GM18517 (cell line): ENCODE results near the gene GLYATL3.
A peak's percentile ranks its signal among the peaks of the same experiment; 100 is the strongest.

ENCODE experiments used
- ATAC-seq: cut with Tn5 transposase; IDR thresholded peaks from one replicate; pipeline ENCODE4 v1.9.1; 2021; ENCODE audit warnings: mild to moderate bottlenecking, moderate library complexity; ENCODE audit not compliant: unreplicated experiment

Gene GLYATL3

DNA sequence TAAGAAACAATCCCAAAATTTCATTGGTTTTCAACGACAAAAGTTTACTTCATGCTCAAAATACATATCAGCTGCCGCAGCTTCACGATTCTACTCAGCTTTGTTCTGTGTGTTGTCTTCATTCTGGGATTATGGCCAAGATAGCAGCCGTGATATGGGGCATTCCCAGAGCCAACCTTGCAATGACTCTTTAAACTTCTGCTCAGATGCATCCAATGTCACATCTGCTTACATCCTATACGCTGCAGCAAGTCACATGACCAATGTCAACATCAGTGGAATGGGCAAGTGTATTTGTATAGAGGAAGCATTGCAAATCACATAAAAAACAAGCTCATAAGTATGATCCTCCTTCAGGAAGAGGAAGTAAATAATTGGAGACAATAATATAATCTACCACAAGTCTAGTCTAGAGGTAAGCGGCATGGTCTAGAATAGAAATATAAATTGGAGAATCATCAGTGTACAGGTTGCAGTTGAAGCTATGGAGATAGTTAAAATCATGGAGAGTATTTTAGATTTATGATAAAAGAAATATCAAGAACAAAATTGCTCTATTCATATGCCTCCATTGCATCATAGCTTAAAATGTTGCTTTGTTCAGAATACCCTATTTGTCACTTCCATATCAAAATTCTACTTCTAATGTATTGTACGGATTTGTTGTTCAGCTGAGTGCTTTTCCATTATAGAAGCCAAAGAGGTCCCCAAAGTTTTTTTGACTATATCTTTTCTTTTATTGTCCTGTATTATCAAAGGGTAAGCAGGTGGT is 43.5 kb downstream of the GLYATL3 start:
- no peak for ATAC-seq

DNA sequence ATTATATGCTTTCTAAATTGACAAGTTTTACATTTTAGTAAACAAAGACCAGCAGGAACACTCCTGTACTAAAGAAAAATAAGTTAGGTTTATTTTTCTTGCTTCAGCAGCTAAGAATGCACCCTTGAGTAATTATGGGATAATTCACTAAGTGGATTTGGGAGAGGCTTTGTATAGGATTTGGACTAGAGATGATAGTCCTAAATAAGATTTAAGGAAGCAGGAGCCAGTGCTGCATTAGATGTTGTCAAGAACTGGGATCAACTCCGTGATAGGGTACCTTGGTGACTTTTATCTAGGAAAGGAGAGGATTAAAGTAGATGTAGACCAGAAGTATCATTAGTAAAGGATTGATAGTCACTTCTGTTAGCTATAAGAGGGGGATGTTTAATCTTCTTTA is 46.6 kb downstream of the GLYATL3 start:
- no peak for ATAC-seq

DNA sequence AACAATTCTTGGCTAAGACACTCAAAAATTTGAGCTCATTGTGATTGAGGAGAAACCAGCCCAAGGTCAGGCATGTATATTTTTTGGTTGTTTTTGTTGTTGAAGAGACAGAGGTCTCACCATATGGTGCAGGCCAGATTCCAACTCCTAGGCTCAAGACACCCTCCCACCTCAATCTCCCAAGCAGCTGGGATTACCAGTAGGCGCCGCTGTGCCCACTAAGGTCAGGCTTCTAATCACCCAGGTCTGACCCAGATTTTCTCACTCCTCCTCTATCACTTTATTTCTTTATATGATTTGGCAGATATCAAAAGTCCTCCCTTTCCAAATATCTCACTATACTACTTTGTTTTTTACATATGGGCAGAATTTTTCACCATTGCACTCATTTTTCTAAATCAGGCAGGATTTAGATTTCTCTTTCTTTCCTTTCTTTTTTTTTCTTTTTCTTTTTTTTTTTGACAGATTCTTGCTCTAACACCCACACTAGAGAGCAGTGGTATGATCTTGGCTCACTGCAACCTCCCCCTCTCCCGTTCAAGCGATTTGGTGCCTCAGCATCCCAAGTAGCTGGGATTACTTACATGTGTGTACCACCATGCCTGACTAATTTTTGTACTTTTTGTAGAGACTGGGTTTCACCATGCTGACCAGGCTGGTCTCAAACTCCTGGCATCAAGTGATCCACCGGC is 49.0 kb downstream of the GLYATL3 start:
- no peak for ATAC-seq

DNA sequence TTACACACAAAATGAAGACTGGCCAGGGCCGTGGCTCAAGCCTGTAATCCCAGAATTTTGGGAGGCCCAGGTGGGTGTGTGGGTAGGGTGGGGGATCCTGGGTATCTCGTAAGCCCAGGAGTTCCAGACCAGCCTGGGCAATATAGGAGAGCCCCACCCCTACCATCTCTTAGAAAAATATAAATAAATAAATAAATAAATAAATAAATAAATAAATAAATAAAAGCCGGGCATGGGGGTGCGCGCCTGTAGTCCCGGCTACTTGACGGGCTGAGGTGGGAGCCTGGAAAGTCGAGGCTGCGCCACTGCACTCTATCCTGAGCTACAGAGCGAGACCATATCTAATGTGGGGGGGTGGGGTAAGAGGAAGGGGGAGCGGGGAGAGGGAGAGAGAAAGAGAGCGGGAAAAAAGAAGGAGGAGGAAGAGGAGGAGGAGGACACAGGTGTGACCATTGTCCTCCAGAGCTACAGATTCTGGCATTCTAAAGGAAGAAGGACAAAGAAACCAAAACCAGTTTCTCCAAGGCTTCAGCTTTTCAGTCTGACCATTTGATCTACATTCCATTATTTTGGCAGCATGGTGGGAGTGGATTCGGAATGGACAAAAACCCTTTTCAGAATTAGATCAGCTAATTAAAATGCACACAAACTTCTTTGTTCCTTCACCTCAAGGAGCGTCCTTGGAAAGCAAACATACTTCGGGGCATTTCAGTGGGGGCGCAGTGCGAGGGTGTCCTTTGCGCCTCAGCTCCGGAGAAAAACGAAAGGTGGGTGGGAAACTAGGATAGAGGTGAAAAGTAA is 50.2 kb downstream of the GLYATL3 start:
- no peak for ATAC-seq

- ATAC-seq, result peak; percentile 73
These were observed 50.9 kb downstream of the GLYATL3 start, which contains the start of gene C6orf141 for GRCh38 chr6:49550492-49551077. C6orf141 (plus strand) TSS chr6:49550668; CDS start chr6:49550793, 125 bp downstream.

DNA sequence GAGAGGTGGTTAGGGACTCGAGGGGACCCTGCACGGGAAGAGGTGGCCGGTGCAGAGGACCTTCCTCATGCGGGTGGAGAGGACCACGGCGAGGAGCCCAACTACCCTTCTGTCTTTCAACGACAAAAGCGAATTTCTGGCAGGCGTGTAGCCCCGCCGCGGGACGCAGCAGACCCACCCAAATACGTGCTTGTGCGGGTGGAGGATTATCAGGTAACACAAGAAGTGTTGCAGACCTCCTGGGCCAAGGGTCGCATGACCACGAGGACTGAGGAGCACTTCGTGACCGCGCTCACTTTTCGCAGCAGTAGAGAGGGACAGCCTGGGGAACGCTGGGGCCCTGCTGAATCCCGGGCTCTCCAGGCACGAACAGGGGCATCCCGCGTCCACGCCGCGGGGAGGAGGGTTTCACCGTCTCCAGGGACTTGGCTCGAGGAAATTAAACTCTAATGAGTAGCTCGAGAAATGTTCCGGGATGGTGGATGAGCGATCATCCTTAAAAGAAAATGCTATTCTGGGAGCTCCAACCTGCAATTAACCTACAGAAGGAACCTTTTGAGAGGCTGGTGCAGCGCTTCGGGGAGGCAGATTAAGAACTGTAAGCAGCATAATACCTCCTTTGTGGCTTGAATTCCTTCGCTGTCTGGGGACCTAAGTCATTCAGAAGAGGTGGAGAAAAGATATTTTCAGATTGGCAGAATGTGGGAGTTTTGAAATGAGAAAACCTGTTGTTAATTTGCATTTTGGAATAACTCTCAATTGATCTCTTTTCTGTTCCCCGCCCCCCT is 51.5 kb downstream of the GLYATL3 start:
- ATAC-seq, result peak; percentile 49

DNA sequence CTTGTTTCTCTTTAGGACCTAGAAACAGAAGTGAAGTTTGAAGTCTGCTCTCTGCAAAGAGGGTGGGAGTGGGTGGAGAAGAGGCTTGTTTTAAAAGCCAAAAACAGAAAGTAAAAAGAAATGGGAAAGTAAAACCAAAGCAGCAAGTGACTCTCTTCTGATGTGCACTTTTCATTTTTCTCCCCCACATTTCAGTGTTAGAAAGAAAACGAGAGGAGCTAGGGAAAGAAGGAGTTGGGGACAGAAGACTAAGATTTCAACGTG is 52.1 kb downstream of the GLYATL3 start:
- ATAC-seq, result peak; percentile 53

GRCh38 chr6:49552596-49552995 is 52.9 kb downstream of the GLYATL3 start:
- no peak for ATAC-seq

GRCh38 chr6:49553384-49553783 is 53.7 kb downstream of the GLYATL3 start:
- no peak for ATAC-seq

DNA sequence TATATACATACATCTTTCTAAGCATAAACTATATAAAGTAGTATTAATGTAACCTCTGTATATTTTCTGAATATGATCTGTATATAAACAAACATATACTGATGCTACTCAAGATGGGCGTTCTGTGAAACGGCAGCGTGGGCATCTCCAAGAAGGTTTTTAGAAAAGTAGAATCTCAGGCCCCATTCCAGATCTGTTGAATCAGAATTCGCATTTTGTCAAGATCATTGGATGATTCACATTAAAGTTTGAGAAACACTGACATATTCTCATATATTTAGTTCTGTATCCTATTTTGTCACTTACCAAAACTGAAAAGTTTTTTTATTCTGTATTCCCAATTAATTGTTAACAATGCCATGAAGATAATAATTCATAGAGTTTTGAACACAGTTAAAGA is 56.2 kb downstream of the GLYATL3 start:
- no peak for ATAC-seq

GRCh38 chr6:49556429-49556837 is 56.7 kb downstream of the GLYATL3 start:
- ATAC-seq, result no peak

DNA sequence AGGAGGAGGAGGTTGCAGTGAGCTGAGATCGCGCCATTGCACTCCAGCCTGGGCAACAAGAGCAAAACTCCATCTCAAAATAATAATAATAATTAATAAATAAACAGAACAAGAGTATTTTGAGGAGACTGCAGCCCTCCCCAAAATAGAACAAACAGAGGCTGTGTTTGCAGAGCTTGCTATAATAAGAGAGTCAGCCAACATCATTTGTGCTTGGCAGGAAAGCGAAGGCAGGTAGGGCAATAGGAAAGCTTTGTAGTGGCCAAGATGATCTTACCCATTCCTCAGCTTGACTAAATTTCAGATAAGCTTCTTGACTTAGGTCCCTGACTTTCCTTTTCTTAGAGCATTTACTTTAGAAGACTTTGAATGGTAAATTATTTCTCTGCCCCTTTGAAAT is 57.5 kb downstream of the GLYATL3 start:
- ATAC-seq, result no peak

DNA sequence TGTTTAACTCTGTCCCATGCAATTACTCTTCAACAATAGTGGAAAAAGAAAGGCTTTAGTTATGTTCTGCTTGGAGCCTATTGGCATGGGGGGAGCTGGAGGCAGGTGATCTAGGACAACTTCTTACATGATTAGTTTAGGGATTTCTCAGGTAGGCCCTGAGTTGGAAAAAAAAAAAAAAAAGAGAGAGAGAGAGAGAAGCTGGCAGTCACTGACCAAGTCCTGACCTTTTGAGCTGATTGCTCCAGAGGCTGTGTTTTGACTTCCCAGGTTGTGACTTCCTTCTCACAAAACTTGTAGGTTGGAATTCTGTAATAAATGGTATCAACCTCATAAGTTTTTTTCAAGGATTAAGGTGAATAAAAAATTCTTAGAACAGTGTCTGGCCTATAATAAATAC is 58.5 kb downstream of the GLYATL3 start:
- no peak for ATAC-seq

DNA sequence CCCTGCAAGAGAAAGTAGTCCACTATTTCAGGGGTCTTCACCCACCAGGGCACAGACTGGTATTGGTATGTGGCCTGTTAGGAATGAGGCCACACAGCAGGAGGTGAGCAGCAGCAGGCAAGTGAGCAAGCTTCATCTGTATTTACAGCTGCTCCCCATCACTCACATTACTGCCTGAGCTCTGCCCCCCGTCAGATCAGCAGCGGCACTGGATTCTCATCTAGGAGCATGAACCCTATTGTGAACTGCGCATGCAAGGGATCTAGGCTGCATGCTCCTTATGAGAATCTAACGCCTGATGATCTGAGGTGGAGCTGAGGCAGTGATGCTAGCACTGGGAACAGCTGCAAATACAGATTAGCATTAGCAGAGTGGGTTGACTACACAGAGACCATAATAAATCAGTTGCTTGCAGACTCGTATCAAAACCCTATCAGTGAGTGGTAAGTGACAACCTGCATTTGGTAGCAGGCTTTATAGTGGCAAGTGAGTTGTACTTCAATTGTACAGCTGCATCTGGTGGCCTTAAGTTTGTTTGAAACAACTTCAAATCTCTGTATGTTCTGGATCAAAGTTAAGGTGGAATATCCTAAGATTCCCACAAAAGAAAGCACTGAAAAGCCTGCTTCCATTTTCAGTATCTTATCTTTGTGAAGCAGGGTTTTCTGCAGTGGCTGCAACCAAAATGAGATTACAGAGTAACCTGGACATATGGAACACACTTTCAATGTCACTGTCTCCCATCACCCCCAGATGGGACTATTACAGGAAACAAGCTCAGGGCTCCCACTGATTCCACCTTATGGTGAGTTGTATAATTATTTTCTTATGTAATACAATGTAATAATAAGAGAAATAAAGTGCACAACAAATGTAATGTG is 63.5 kb downstream of the GLYATL3 start:
- no peak for ATAC-seq

- ATAC-seq, result no peak
These were observed 64.8 kb downstream of the GLYATL3 start for GRCh38 chr6:49564552-49564951.

- ATAC-seq, result no peak
These were observed 65.5 kb downstream of the GLYATL3 start for GRCh38 chr6:49565261-49565660.

DNA sequence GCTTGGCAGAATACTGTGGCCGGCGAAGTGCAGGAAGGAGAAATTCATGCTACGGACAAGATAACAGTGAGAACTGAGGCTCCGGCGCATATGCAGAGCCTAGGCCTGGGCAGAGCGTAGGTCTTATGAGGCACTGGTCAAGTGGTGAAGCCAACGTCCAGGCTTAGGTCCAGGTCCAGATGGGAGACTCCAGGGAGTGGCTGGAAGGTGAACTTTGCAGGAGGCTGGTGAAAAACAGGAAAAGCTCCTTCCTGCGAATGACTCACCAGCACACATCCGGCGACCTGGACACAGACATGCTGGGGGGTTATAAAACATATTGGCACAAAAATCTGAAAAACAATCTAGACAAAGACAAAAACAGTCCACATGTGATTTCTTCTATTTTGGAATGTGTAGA is 66.1 kb downstream of the GLYATL3 start:
- no peak for ATAC-seq

GRCh38 chr6:49570474-49571079 is 70.9 kb downstream of the GLYATL3 start:
- no peak for ATAC-seq

GRCh38 chr6:49576618-49577017 is 76.9 kb downstream of the GLYATL3 start:
- no peak for ATAC-seq
